Measurements from ENCODE around the gene OR2D2. TPM values are rescaled to one million over a fixed set of nuclear protein-coding genes. Genes with fewer than 3 reads are reported as not detected.

Gene OR2D2
- total and polyA plus RNA-seq, 8 donors: 0.19 to 0.28 (median 0.20) TPM; not detected in 4

DNA sequence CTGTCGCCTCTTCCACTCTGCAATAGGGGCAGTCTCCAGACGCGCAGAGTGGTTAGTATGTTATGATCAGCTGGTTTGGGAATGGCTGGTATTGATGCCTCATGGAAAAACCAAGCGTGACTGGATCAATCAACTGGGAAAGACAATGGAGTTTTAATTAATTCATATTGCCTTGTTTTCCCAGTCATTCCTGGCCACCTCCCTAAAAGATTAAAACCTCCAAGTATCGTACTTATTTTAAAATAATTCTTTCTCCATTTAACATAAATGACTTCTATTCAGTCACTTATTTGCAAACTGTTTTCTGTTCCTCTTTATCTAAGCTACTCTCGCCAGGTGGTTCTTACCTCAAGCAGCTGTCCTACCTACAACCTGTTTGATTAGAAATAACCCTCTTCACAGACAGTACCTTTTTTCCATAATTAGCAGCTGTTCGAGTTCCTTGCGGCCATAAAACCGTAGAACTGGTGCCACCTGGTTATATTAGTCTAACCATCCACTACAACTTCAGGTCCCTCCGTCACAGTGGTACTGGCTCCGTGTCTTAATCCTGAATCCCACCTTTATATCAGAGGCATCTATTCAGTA, 34.8 kb upstream of the OR2D2 start:
- H3K36me3 ChIP-seq: no peaks in the 10 kb centered on the region
- 4 to 8% methylated on average over 11 of the region's 11 CpGs for WGBS, 2 donors
- no peak for DNase-seq
- H3K4me1 ChIP-seq: peaks cover 0 to 8% (median 5%) of the 10 kb centered on the region in 3 donors
- TF ChIP-seq, protein P1, sequence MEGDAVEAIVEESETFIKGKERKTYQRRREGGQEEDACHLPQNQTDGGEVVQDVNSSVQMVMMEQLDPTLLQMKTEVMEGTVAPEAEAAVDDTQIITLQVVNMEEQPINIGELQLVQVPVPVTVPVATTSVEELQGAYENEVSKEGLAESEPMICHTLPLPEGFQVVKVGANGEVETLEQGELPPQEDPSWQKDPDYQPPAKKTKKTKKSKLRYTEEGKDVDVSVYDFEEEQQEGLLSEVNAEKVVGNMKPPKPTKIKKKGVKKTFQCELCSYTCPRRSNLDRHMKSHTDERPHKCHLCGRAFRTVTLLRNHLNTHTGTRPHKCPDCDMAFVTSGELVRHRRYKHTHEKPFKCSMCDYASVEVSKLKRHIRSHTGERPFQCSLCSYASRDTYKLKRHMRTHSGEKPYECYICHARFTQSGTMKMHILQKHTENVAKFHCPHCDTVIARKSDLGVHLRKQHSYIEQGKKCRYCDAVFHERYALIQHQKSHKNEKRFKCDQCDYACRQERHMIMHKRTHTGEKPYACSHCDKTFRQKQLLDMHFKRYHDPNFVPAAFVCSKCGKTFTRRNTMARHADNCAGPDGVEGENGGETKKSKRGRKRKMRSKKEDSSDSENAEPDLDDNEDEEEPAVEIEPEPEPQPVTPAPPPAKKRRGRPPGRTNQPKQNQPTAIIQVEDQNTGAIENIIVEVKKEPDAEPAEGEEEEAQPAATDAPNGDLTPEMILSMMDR (IDR thresholded peaks at IDR 0.05): no peak
- ATAC-seq: peak; percentile 28 to 64 (median 45)
- H3K27me3 ChIP-seq: no peaks in the 10 kb centered on the region
- FAIRE-seq: no peak
- intact Hi-C loops (cut with DNase I): no loop called here
- no peaks in the 10 kb centered on the region for H3K9me3 ChIP-seq
- H3K27ac ChIP-seq: peak overlapping the region in 1 of 4 donors; percentile 37
- H3K4me3 ChIP-seq: peak overlapping the region; percentile 24 to 68 (median 50)

DNA sequence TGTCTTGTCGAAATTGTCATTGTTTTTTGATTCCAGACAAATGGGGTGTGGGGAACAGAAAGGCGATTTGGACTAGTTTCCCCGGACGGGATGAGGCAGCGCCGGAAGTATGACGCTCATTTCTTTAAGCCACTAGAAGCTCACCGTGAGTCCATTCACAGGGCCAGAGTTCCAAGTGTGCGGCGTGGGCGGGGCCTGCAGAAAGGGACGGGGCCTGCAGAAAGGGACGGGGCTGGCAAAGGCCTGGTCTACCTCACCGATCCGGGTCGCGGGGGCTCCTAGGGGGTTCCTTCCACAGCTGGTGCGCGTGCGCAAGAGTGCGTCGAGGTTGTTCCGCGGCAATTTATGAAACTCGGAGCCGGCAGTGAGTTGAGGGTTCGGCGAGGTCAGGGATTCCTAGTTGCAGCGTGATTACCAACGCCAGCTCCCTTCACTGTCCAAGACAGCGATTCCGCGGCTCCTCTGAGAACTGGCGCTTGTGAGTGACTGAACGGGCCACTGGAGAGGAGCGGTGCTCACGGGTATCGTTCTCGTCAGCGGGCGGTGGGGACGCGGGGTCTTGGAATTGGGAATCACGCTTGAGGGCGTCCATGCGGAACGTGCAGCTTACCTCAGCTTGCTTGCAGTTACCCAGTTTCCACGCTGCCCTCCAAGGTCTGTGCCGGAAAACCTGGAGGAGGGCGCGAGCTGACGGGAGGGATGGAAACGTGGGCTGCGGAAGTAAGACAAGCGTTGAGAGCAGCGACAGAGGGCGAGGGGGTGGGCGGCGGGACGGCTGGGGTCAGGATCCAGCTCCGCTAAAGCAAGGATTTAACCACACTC, 34.1 kb upstream of the OR2D2 start, which contains the start of gene ZNF215:
Gene ZNF215 (plus strand): TSS at position 219 of the 822 bp plus-strand sequence. CDS start 5,847 bp downstream, outside the sequence.
- no peaks in the 10 kb centered on the region for H3K36me3 ChIP-seq
- DNase-seq (peak; percentile 73 to 86 (median 78)), ATAC-seq (peak; percentile 86 to 93 (median 90)), FAIRE-seq (no peak)
- TF ChIP-seq, protein P1 (IDR thresholded peaks at IDR 0.05): no peak
- H3K27me3 ChIP-seq: no peaks in the 10 kb centered on the region
- peak within 1 kb of the TSS; percentile 24 to 68 (median 50) for H3K4me3 ChIP-seq
- intact Hi-C loops (cut with DNase I): no loop called here
- no peaks in the 10 kb centered on the region for H3K9me3 ChIP-seq
- peaks cover 0 to 8% (median 5%) of the 10 kb centered on the region in 3 donors for H3K4me1 ChIP-seq
- H3K27ac ChIP-seq: peak within 1 kb of the TSS in 2 of 4 donors; percentile 37 to 47
- 1 to 2% methylated on average over 61 of the region's 61 CpGs for WGBS, 2 donors

- Histone ChIP-seq H3K27ac (peak overlapping the region in 1 of 4 donors; percentile 37), H3K27me3 (no peaks in the 10 kb centered on the region), H3K9me3 (no peaks in the 10 kb centered on the region), H3K4me1 (peaks cover 0 to 8% (median 5%) of the 10 kb centered on the region in 3 donors), H3K36me3 (no peaks in the 10 kb centered on the region), H3K4me3 (peak overlapping the region in 2 of 4 donors; percentile 59 to 68)
- 68 to 70% methylated on average over 2 of the region's 2 CpGs for WGBS, 2 donors
- no peak for FAIRE-seq
- intact Hi-C loops (cut with DNase I): no loop called here
- ATAC-seq: peak in 2 of 4 donors; percentile 8 to 11
- no peak for DNase-seq
- TF ChIP-seq, protein P1 (IDR thresholded peaks at IDR 0.05): no peak
Measured at GRCh38 chr11:6925636-6926207, 33.4 kb upstream of the OR2D2 start.

- H3K36me3 ChIP-seq: no peaks in the 10 kb centered on the region
- FAIRE-seq (no peak), DNase-seq (no peak), ATAC-seq (no peak)
- TF ChIP-seq, protein P1 (IDR thresholded peaks at IDR 0.05): no peak
- intact Hi-C loops (cut with DNase I): no loop called here
- peaks cover 0 to 8% (median 5%) of the 10 kb centered on the region in 3 donors for H3K4me1 ChIP-seq
- H3K4me3 ChIP-seq: no peak overlapping the region
- no peaks in the 10 kb centered on the region for H3K9me3 ChIP-seq
- no peaks in the 10 kb centered on the region for H3K27me3 ChIP-seq
- no peak overlapping the region for H3K27ac ChIP-seq
Measured at GRCh38 chr11:6925007-6925577, 32.8 kb upstream of the OR2D2 start.

Data from pancreas (tissue), 10 donors.